ENCODE measurements around the gene PES1.

PES1 gene

GRCh38 chr22:30591588-30592359 is at the start of gene PES1:
PES1 (minus strand) TSS chr22:30591910; CDS start chr22:30591833, 77 bp downstream.
- Histone ChIP-seq H3K9me3 (ENCODE audit: severe bottlenecking) (no peaks in the 10 kb centered on the region), H3K36me3 (peaks cover 21% of the 10 kb centered on the region), H3K4me3 (ENCODE audit: low read depth, low read length) (peak within 1 kb of the TSS; percentile 80), H3K27ac (peak within 1 kb of the TSS; percentile 95), H3K27me3 (ENCODE audit: insufficient read depth, low read depth, severe bottlenecking) (no peaks in the 10 kb centered on the region)
- no peak for TF ChIP-seq CTCF (IDR thresholded peaks at IDR 0.05; ENCODE audit: low read depth, low read length)
- DNase-seq, result peak; percentile 97

GRCh38 chr22:30640839-30641430 is 49.2 kb upstream of the PES1 start:
- Histone ChIP-seq H3K9me3 (ENCODE audit: severe bottlenecking) (no peaks in the 10 kb centered on the region), H3K27ac (no peak overlapping the region), H3K27me3 (ENCODE audit: insufficient read depth, low read depth, severe bottlenecking) (no peaks in the 10 kb centered on the region), H3K36me3 (no peaks in the 10 kb centered on the region), H3K4me3 (ENCODE audit: low read depth, low read length) (no peak overlapping the region)
- no peak for TF ChIP-seq CTCF (IDR thresholded peaks at IDR 0.05; ENCODE audit: low read depth, low read length)
- DNase-seq, result no peak

- H3K27ac ChIP-seq, result no peak overlapping the region
- no peak for DNase-seq
- H3K27me3 ChIP-seq (ENCODE audit: insufficient read depth, low read depth, severe bottlenecking), result no peaks in the 10 kb centered on the region
- H3K9me3 ChIP-seq (ENCODE audit: severe bottlenecking), result no peaks in the 10 kb centered on the region
- no peaks in the 10 kb centered on the region for H3K36me3 ChIP-seq
- no peak overlapping the region for H3K4me3 ChIP-seq (ENCODE audit: low read depth, low read length)
- no peak for TF ChIP-seq CTCF (IDR thresholded peaks at IDR 0.05; ENCODE audit: low read depth, low read length)
These were observed 48.7 kb upstream of the PES1 start for GRCh38 chr22:30640361-30640760.

GRCh38 chr22:30637701-30638114 is 46.0 kb upstream of the PES1 start:
- TF ChIP-seq CTCF (IDR thresholded peaks at IDR 0.05; ENCODE audit: low read depth, low read length), result no peak
- Histone ChIP-seq H3K9me3 (ENCODE audit: severe bottlenecking) (peaks cover under 1% of the 10 kb centered on the region), H3K36me3 (no peaks in the 10 kb centered on the region), H3K4me3 (ENCODE audit: low read depth, low read length) (no peak overlapping the region), H3K27ac (no peak overlapping the region), H3K27me3 (ENCODE audit: insufficient read depth, low read depth, severe bottlenecking) (no peaks in the 10 kb centered on the region)
- no peak for DNase-seq

- Histone ChIP-seq H3K4me3 (ENCODE audit: low read depth, low read length) (peak overlapping the region; percentile 60), H3K36me3 (no peaks in the 10 kb centered on the region), H3K27ac (peak overlapping the region; percentile 81; the same call in 1 of the 2 replicates), H3K9me3 (ENCODE audit: severe bottlenecking) (peaks cover 7% of the 10 kb centered on the region), H3K27me3 (ENCODE audit: insufficient read depth, low read depth, severe bottlenecking) (no peaks in the 10 kb centered on the region)
- TF ChIP-seq CTCF (IDR thresholded peaks at IDR 0.05; ENCODE audit: low read depth, low read length), result no peak
- no peak for DNase-seq
These were observed 44.7 kb upstream of the PES1 start for GRCh38 chr22:30636226-30637077.
